ENCODE measurements around the gene KDM3A.
A peak's percentile ranks its signal among the peaks of the same experiment; 100 is the strongest.

The KDM3A gene, protein sequence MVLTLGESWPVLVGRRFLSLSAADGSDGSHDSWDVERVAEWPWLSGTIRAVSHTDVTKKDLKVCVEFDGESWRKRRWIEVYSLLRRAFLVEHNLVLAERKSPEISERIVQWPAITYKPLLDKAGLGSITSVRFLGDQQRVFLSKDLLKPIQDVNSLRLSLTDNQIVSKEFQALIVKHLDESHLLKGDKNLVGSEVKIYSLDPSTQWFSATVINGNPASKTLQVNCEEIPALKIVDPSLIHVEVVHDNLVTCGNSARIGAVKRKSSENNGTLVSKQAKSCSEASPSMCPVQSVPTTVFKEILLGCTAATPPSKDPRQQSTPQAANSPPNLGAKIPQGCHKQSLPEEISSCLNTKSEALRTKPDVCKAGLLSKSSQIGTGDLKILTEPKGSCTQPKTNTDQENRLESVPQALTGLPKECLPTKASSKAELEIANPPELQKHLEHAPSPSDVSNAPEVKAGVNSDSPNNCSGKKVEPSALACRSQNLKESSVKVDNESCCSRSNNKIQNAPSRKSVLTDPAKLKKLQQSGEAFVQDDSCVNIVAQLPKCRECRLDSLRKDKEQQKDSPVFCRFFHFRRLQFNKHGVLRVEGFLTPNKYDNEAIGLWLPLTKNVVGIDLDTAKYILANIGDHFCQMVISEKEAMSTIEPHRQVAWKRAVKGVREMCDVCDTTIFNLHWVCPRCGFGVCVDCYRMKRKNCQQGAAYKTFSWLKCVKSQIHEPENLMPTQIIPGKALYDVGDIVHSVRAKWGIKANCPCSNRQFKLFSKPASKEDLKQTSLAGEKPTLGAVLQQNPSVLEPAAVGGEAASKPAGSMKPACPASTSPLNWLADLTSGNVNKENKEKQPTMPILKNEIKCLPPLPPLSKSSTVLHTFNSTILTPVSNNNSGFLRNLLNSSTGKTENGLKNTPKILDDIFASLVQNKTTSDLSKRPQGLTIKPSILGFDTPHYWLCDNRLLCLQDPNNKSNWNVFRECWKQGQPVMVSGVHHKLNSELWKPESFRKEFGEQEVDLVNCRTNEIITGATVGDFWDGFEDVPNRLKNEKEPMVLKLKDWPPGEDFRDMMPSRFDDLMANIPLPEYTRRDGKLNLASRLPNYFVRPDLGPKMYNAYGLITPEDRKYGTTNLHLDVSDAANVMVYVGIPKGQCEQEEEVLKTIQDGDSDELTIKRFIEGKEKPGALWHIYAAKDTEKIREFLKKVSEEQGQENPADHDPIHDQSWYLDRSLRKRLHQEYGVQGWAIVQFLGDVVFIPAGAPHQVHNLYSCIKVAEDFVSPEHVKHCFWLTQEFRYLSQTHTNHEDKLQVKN (N-terminal part only)

DNA sequence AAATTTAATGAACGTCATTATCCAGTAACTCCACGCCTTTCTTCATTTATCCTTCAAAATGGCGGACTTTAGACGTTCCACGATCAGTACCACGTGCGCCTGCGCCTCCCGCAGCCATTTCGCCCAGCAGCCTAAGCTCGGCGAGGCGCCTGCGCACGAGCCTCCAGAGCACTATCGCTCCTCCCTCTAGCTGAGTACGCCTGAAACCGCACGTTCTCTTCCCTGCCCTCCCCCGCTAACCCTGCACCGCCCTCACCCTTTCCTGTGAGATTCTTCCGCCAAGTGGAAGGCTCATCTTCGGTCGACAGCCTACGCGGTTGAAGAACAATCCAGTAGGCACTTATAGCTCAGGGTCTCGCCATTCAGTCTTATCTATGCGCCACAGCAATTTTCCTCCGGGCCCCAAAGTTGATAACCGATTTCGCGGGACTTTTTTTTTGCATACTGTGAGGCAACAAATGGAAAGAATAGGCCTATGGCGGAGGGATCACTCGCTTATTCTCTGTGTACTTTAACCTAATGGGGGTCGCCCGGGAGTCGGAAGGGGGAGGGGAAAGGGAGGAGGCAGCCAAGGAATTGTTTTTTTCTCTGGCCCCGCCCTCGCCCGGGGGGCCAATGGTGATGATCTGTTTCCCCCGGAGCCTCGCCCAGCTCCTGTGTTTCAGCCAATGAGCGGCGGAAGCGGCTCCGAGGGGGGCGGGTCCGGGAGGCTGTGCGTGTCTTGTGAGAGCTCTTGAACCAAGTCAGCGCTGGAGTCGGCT is at the start of gene KDM3A:
TSS of gene KDM3A (plus strand) at position 741 of the 761 bp plus-strand sequence. CDS start 677 bp downstream, outside the sequence.
- peak; percentile 100 for DNase-seq (ENCODE audit: low read depth, low spot score)
- TF ChIP-seq, protein P1, sequence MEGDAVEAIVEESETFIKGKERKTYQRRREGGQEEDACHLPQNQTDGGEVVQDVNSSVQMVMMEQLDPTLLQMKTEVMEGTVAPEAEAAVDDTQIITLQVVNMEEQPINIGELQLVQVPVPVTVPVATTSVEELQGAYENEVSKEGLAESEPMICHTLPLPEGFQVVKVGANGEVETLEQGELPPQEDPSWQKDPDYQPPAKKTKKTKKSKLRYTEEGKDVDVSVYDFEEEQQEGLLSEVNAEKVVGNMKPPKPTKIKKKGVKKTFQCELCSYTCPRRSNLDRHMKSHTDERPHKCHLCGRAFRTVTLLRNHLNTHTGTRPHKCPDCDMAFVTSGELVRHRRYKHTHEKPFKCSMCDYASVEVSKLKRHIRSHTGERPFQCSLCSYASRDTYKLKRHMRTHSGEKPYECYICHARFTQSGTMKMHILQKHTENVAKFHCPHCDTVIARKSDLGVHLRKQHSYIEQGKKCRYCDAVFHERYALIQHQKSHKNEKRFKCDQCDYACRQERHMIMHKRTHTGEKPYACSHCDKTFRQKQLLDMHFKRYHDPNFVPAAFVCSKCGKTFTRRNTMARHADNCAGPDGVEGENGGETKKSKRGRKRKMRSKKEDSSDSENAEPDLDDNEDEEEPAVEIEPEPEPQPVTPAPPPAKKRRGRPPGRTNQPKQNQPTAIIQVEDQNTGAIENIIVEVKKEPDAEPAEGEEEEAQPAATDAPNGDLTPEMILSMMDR (IDR thresholded peaks at IDR 0.05; ENCODE audit: low read depth, low read length), result no peak
- in situ Hi-C loops (cut with HindIII; ENCODE audit: low sequenced_read_pairs), result no loop called here
- peak within 1 kb of the TSS; percentile 70 for H3K4me3 ChIP-seq (ENCODE audit: low read depth, low read length)

DNA sequence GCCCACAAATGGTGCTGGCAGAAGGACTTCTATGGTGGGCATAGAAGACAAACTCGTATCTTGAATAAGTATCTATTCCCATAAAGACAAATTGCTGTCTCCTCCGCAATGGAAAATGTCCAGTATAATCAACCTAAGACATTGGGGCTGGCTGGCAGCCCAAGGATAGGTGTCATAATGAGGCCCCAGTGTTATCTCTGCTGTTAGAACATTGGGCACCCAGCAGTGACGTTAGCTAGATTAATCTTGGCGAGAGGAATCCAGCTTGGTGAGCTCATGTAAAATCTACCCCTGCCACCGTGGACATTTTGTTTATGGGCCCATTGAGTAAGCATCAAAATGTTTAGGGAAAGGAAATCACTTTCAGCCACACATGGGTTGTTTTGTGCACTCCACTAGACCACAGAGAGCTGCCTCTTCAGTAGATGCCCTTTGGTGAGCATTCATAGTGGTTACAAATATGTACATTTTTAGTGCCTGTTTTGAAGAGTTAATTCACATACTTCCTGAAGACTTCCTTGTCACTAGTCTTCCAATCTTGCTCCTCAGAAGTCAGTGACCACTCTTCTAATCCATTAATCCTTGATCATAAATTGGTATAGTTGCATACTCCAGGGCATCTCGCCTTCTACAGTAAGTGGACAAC is 48.2 kb upstream of the KDM3A start:
- in situ Hi-C loops (cut with HindIII; ENCODE audit: low sequenced_read_pairs), result no loop called here
- TF ChIP-seq, protein P1 (IDR thresholded peaks at IDR 0.05; ENCODE audit: low read depth, low read length), result no peak
- DNase-seq (ENCODE audit: low read depth, low spot score), result no peak
- no peak overlapping the region for H3K4me3 ChIP-seq (ENCODE audit: low read depth, low read length)

DNA sequence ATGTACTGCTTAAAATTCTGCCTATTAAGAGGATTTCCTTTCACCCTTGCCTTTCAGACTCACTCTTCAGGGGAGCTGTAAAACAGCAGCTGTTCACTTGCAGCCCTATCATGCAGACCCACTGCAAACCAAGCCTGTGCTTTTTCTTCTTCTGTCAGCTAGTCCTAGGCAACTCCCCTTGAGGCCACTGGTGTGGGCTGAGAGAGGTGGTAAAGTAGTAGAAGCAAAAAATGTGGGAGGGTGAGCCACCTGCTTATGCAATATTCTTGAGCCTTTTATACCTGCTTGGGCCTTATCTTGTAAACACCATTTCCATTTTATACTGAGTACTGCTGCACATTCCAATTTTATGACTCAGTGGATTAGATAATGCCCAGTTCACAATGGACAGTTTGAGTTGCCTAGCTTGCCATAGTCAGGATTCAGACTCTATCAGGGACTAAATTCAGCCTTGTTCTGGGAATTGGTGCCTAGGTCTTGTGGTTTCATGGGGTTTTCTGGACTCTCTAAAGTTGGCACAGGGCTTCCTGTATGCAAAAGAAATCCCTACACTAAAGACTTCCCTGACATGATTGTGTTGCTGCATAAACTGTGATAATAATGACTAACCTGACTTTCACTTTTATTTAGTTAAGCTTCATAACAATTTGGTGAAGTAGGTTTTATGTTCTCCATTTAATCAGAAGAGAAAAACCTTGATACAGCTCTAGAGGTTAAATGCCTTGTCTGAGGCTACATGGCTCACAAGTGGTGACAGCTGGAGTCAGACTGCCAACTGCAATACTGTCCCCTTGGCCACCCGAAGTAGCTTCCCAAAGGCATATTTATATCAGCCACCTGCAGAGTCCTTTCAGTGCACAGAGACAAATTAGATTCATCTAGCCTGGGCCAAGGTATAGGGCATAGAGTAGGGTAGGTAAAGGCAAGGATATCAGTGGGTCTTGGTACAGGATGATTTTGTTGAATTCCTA is 47.4 kb upstream of the KDM3A start:
- no peak overlapping the region for H3K4me3 ChIP-seq (ENCODE audit: low read depth, low read length)
- in situ Hi-C loops (cut with HindIII; ENCODE audit: low sequenced_read_pairs), result no loop called here
- peak; percentile 19 for DNase-seq (ENCODE audit: low read depth, low spot score)
- TF ChIP-seq, protein P1 (IDR thresholded peaks at IDR 0.05; ENCODE audit: low read depth, low read length), result no peak

DNA sequence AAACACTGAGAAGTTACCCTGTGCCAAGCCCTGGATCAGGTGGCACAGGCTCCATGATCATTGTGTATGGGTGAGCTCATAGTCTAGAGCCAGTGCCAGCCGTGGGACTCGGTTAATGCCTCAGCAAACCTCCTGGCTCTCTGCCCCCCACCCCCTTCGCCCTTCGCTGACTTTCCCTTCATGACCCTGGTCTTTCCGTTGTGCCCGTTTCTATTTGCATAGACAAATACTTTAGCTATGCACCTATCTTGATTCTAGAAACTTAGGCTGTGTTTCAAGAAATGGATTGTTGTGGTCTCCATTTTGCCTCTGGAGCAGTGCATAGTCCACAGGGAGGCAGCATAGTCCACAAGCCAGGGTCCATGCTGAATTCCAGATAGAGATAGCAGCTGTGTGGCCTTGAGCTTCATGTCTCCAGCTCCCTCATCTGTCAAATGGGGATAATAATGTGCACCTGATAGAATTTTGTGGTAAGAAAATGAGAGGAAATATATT is 44.8 kb upstream of the KDM3A start:
- TF ChIP-seq, protein P1 (IDR thresholded peaks at IDR 0.05; ENCODE audit: low read depth, low read length), result peak; percentile 49
- DNase-seq (ENCODE audit: low read depth, low spot score), result peak; percentile 18
- in situ Hi-C loops (cut with HindIII; ENCODE audit: low sequenced_read_pairs), result no loop called here

DNA sequence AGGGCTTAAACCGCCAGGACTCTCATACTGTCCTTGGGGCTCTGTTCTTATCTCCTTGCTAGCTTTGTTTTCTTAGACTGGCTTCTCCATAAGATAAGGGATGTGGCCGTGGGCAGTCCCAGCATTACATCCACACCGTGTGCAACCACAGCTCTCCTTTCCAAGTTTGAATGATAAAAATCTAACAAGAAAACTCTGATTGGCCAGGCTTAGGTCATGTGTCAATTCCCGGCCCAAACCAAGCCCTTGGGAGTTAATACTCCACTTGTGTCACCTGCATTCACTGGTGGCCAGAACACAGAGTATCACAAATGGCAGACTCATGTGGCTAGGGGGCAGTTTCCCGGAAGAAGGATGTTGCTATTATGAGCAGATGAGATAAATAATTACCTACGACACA is 43.2 kb upstream of the KDM3A start:
- DNase-seq (ENCODE audit: low read depth, low spot score), result no peak
- H3K4me3 ChIP-seq (ENCODE audit: low read depth, low read length), result no peak overlapping the region
- in situ Hi-C loops (cut with HindIII; ENCODE audit: low sequenced_read_pairs), result no loop called here
- TF ChIP-seq, protein P1 (IDR thresholded peaks at IDR 0.05; ENCODE audit: low read depth, low read length), result no peak

More for the DNA sequence above, 44.8 kb upstream of the KDM3A start:
- H3K4me3 ChIP-seq (ENCODE audit: low read depth, low read length), result no peak overlapping the region

All from astrocyte of the spinal cord (primary cell).